Gastrocnemius medialis (tissue), 4 donors: ENCODE measurements around the gene RASGRP1. TPM values are rescaled to one million over a fixed set of nuclear protein-coding genes. Genes with fewer than 3 reads are reported as not detected.

Experiments
- ATAC-seq, 2 donors: fragments of 150-250 bp; one replicate each; pipeline ENCODE4 v1.9.1; 2016
- DNase-seq, 2 donors: peaks; one replicate each; pipeline ENCODE4 v3.0.0-alpha.2; 2019
- H3K27ac ChIP-seq, 4 donors: fragments of 200-600 bp; sonication (generic); 1 replicate in 1 of 4; 2 replicates in 3 of 4; pipeline ENCODE4 v1.5.1; 2016 to 2018; ENCODE audit warnings: mild to moderate bottlenecking in 2 of 4, moderate library complexity in 1 of 4
- H3K27me3 ChIP-seq, 3 donors: fragments of 200-600 bp; sonication (generic) in 2 of 3; 1 replicate in 1 of 3; 2 replicates in 2 of 3; pipeline versions ENCODE4 v1.5.1 to v1.6.0; 2016 to 2019; ENCODE audit warnings: mild to moderate bottlenecking in 1 of 3, moderate library complexity in 1 of 3
- H3K36me3 ChIP-seq, 2 donors: fragments of 200-600 bp; sonication (generic) in 1 of 2; one replicate each; pipeline ENCODE4 v1.5.1; 2017 to 2018
- H3K4me1 ChIP-seq, 2 donors: fragments of 200-600 bp; sonication (generic) in 1 of 2; one replicate each; pipeline ENCODE4 v1.5.1; 2016 to 2017; ENCODE audit warnings: mild to moderate bottlenecking in 2 of 2
- H3K4me3 ChIP-seq, 4 donors: fragments of 200-600 bp; sonication (generic) in 3 of 4; 1 replicate in 1 of 4; 2 replicates in 3 of 4; pipeline ENCODE4 v1.5.1; 2016 to 2019; ENCODE audit warnings: mild to moderate bottlenecking in 2 of 4
- H3K9me3 ChIP-seq, 3 donors: fragments of 200-600 bp; sonication (generic) in 2 of 3; 1 replicate in 1 of 3; 2 replicates in 2 of 3; pipeline ENCODE4 v1.5.1; 2016 to 2019
- CTCF ChIP-seq, 5 experiments: fragments of 450-650 bp in 3 of 5; fragments of 200-600 bp in 2 of 5; sonication (generic) in 2 of 5; IDR thresholded peaks in 4 of 5; conservative IDR thresholded peaks in 1 of 5; 1 replicate in 4 of 5; 2 replicates in 1 of 5; pipeline ENCODE4 v1.5.1; 2016 to 2019; ENCODE audit warnings: antibody characterized with exemption in 5 of 5, mild to moderate bottlenecking in 3 of 5, moderate library complexity in 3 of 5
- POLR2A ChIP-seq, 2 donors: fragments of 450-650 bp; IDR thresholded peaks; one replicate each; pipeline ENCODE4 v1.6.1; 2017; ENCODE audit warnings: antibody characterized with exemption in 2 of 2, mild to moderate bottlenecking in 2 of 2, moderate library complexity in 2 of 2
- in situ Hi-C, 4 donors: fragments of 200-750 bp; cut with MboI; loops; one replicate each; pipeline versions ENCODE4 v1.15.0 to v1.8.0; 2017; ENCODE audit warnings: low sequenced_read_pairs in 4 of 4
- intact Hi-C: fragments of 100-400 bp; cut with DNase I; formaldehyde crosslinking; loops from one replicate; pipeline ENCODE4 v1.15.1; 2023; ENCODE audit warnings: low total_unique reads
- total RNA-seq, 4 donors: library from RNA; depleted of rRNA; stranded (reverse); fragments of >200 nt; gene quantifications; one replicate each; pipeline versions ENCODE4 v1.1.0 to v1.2.3, GENCODE V29; 2016

The RASGRP1 gene
- total RNA-seq, 4 donors from 2014 or later, result 0.44 to 0.85 TPM; not detected in 2

- in situ Hi-C loops, result no loop called here
- Histone ChIP-seq H3K4me1 (no peaks in the 10 kb centered on the region), H3K36me3 (no peaks in the 10 kb centered on the region), H3K27me3 (no peaks in the 10 kb centered on the region), H3K9me3 (no peaks in the 10 kb centered on the region), H3K27ac (no peak overlapping the region), H3K4me3 (no peak overlapping the region)
- ATAC-seq (no peak), DNase-seq (no peak)
- intact Hi-C loops, result no loop called here
- TF ChIP-seq POLR2A (IDR thresholded peaks at IDR 0.05), result no peak
- TF ChIP-seq CTCF (IDR thresholded peaks at IDR 0.05 in 4 of 5, conservative IDR thresholded peaks at IDR 0.05 in 1 of 5), result no peak
Measured at GRCh38 chr15:38602910-38603670, 38.5 kb upstream of the RASGRP1 start.

GRCh38 chr15:38600236-38600635 is 35.6 kb upstream of the RASGRP1 start:
- ATAC-seq, result no peak
- H3K9me3 ChIP-seq, result no peaks in the 10 kb centered on the region
- H3K36me3 ChIP-seq, result no peaks in the 10 kb centered on the region
- TF ChIP-seq POLR2A (IDR thresholded peaks at IDR 0.05), result no peak
- no peak for TF ChIP-seq CTCF (IDR thresholded peaks at IDR 0.05 in 4 of 5, conservative IDR thresholded peaks at IDR 0.05 in 1 of 5)
- intact Hi-C loops (no loop called here), in situ Hi-C loops (no loop called here)
- no peaks in the 10 kb centered on the region for H3K4me1 ChIP-seq
- DNase-seq, result no peak
- no peaks in the 10 kb centered on the region for H3K27me3 ChIP-seq
- H3K4me3 ChIP-seq, result no peak overlapping the region
- H3K27ac ChIP-seq, result no peak overlapping the region

GRCh38 chr15:38598749-38599148 is 34.1 kb upstream of the RASGRP1 start:
- H3K4me1 ChIP-seq, result no peaks in the 10 kb centered on the region
- in situ Hi-C loops (no loop called here), intact Hi-C loops (no loop called here)
- no peaks in the 10 kb centered on the region for H3K9me3 ChIP-seq
- H3K4me3 ChIP-seq, result no peak overlapping the region
- DNase-seq (no peak), ATAC-seq (no peak)
- no peak overlapping the region for H3K27ac ChIP-seq
- TF ChIP-seq POLR2A (IDR thresholded peaks at IDR 0.05) (no peak), CTCF (IDR thresholded peaks at IDR 0.05 in 4 of 5, conservative IDR thresholded peaks at IDR 0.05 in 1 of 5) (no peak)
- no peaks in the 10 kb centered on the region for H3K36me3 ChIP-seq
- no peaks in the 10 kb centered on the region for H3K27me3 ChIP-seq

- in situ Hi-C loops, result no loop called here
- no peak for TF ChIP-seq CTCF (IDR thresholded peaks at IDR 0.05 in 4 of 5, conservative IDR thresholded peaks at IDR 0.05 in 1 of 5)
- TF ChIP-seq POLR2A (IDR thresholded peaks at IDR 0.05), result no peak
- Histone ChIP-seq H3K4me3 (no peak overlapping the region), H3K4me1 (no peaks in the 10 kb centered on the region), H3K36me3 (no peaks in the 10 kb centered on the region), H3K27me3 (no peaks in the 10 kb centered on the region), H3K27ac (no peak overlapping the region), H3K9me3 (no peaks in the 10 kb centered on the region)
- intact Hi-C loops, result no loop called here
- no peak for ATAC-seq
- DNase-seq, result no peak
Measured at GRCh38 chr15:38597219-38597800, 32.7 kb upstream of the RASGRP1 start.
